ENCODE results near the gene ADGRG3. TPM values are rescaled to one million over a fixed set of nuclear protein-coding genes. Genes with fewer than 3 reads are reported as not detected.

The ADGRG3 gene
- total and polyA plus RNA-seq, 4 donors: 0.08 to 3.9 (median 0.54) TPM

- intact Hi-C loops (cut with DNase I): no loop called here
- 90 to 94% methylated on average over 10 of the region's 10 CpGs for WGBS, 2 donors
- DNase-seq (no peak), ATAC-seq (ENCODE audit: low FRiP score) (no peak)
- H3K4me3 ChIP-seq (ENCODE audit: low read length in 2 of 2): no peak overlapping the region
- H3K27me3 ChIP-seq (ENCODE audit: control insufficient read depth in 1 of 2, insufficient read depth in 2 of 2, low read length in 1 of 2): no peaks in the 10 kb centered on the region
- H3K9me3 ChIP-seq (ENCODE audit: control insufficient read depth, low read length): no peaks in the 10 kb centered on the region
- no peak overlapping the region for H3K27ac ChIP-seq (ENCODE audit: low read depth in 1 of 2, low read length in 2 of 2)
- no peaks in the 10 kb centered on the region for H3K4me1 ChIP-seq (ENCODE audit: control insufficient read depth in 1 of 2, insufficient read depth in 2 of 2, low read length in 2 of 2)
- H3K36me3 ChIP-seq (ENCODE audit: control insufficient read depth in 1 of 2, insufficient read depth in 2 of 2, low read length in 1 of 2): no peaks in the 10 kb centered on the region
Observed at GRCh38 chr16:57630407-57630797, 37.7 kb upstream of the ADGRG3 start.

DNA sequence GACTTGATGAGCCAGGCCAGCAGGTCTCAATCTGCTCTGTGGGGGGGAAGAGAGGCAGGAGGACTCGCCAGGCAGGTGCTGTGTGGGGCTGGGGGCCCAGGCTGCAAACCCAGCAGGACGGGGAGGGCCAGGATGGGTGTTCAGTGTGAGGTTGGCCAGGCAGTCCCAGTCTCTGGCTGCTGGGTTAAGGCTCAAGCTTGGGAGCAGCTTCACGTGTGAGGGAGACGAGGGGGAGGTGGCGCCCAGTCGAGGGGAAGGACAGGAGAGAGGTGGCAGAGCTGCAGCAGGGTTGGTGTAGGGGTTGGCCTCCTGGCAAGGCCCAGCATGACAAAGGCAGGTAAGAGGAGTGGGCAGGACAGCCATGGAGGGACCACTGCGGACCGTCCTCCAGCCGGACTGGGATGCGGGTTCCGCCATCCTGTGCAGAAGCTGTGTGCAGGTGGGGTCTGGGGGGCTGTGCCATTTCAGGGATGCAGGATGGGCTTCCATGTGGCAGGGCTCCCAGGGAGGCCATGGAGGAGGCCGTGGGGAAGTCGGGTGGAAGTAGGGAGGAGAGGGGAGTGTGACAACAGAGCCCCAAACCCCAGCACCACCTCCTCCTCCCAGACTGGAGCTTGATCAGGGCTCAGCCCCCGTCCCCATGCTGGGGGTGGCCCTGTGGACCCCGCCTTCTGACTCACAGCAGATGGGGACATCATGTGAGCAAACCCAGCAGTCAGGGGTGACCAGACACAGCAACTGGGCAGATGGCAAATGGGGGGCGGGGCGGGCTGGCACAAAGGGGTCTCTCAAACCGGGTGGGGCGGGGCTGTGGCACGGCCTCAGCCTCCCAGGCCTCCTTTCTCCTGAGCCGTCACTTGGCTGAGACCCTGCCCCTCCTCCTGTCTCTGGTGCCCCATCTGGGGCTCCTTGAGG, 36.9 kb upstream of the ADGRG3 start:
- no peaks in the 10 kb centered on the region for H3K27me3 ChIP-seq (ENCODE audit: control insufficient read depth in 1 of 2, insufficient read depth in 2 of 2, low read length in 1 of 2)
- no peaks in the 10 kb centered on the region for H3K36me3 ChIP-seq (ENCODE audit: control insufficient read depth in 1 of 2, insufficient read depth in 2 of 2, low read length in 1 of 2)
- H3K4me3 ChIP-seq (ENCODE audit: low read length in 2 of 2): no peak overlapping the region
- H3K9me3 ChIP-seq (ENCODE audit: control insufficient read depth, low read length): no peaks in the 10 kb centered on the region
- no peak for DNase-seq
- H3K4me1 ChIP-seq (ENCODE audit: control insufficient read depth in 1 of 2, insufficient read depth in 2 of 2, low read length in 2 of 2): no peaks in the 10 kb centered on the region
- 87 to 90% methylated on average over 19 to 21 of the region's 21 CpGs for WGBS, 2 donors
- intact Hi-C loops (cut with DNase I): no loop called here
- H3K27ac ChIP-seq (ENCODE audit: low read depth in 1 of 2, low read length in 2 of 2): no peak overlapping the region
- ATAC-seq (ENCODE audit: low FRiP score): no peak

GRCh38 chr16:57632568-57632967, 35.5 kb upstream of the ADGRG3 start:
- no peak for ATAC-seq (ENCODE audit: low FRiP score)
- Histone ChIP-seq H3K27ac (ENCODE audit: low read depth in 1 of 2, low read length in 2 of 2) (no peak overlapping the region), H3K9me3 (ENCODE audit: control insufficient read depth, low read length) (no peaks in the 10 kb centered on the region), H3K27me3 (ENCODE audit: control insufficient read depth in 1 of 2, insufficient read depth in 2 of 2, low read length in 1 of 2) (no peaks in the 10 kb centered on the region), H3K4me3 (ENCODE audit: low read length in 2 of 2) (no peak overlapping the region), H3K4me1 (ENCODE audit: control insufficient read depth in 1 of 2, insufficient read depth in 2 of 2, low read length in 2 of 2) (no peaks in the 10 kb centered on the region), H3K36me3 (ENCODE audit: control insufficient read depth in 1 of 2, insufficient read depth in 2 of 2, low read length in 1 of 2) (no peaks in the 10 kb centered on the region)
- intact Hi-C loops (cut with DNase I): no loop called here
- 38 to 41% methylated on average over 15 of the region's 15 CpGs for WGBS, 2 donors
- DNase-seq: no peak

DNA sequence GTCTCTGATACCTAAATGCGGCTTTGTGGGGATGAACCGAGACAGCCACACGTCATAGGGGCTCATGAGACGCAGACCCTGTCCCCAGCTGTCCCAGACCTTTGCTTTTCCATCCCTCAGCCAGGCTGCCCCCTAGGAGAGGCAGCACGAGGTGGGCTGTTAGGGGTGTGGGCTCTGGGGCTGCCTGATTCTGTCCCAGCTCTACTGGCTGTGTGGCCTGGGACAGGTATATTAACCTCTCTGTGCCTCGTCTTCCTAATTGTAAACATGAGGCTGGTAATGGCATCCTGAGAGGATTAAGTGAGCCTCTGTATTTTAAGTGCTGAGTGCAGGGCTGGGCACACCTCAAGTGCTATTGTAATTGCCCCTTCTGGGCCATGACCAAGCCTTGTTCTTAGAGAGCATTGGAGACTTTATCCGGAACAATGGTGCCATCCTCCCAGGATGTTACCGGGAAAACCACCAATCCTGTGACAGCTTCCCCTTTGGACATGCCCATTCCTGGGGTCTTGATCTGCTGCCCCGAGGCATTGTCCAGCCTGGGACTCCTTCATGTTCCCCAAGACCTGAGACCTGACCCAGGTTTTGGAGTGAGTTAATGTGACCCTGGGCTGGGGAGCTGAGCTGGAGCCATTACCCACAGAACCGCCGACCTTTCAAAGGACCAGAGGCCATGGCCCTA, 34.6 kb upstream of the ADGRG3 start:
- Histone ChIP-seq H3K4me1 (ENCODE audit: control insufficient read depth in 1 of 2, insufficient read depth in 2 of 2, low read length in 2 of 2) (no peaks in the 10 kb centered on the region), H3K9me3 (ENCODE audit: control insufficient read depth, low read length) (no peaks in the 10 kb centered on the region), H3K27ac (ENCODE audit: low read depth in 1 of 2, low read length in 2 of 2) (no peak overlapping the region), H3K36me3 (ENCODE audit: control insufficient read depth in 1 of 2, insufficient read depth in 2 of 2, low read length in 1 of 2) (no peaks in the 10 kb centered on the region), H3K27me3 (ENCODE audit: control insufficient read depth in 1 of 2, insufficient read depth in 2 of 2, low read length in 1 of 2) (no peaks in the 10 kb centered on the region), H3K4me3 (ENCODE audit: low read length in 2 of 2) (no peak overlapping the region)
- intact Hi-C loops (cut with DNase I): no loop called here
- ATAC-seq (ENCODE audit: low FRiP score) (no peak), DNase-seq (no peak)
- WGBS, 2 donors: 96 to 97% methylated on average over 11 of the region's 11 CpGs

DNA sequence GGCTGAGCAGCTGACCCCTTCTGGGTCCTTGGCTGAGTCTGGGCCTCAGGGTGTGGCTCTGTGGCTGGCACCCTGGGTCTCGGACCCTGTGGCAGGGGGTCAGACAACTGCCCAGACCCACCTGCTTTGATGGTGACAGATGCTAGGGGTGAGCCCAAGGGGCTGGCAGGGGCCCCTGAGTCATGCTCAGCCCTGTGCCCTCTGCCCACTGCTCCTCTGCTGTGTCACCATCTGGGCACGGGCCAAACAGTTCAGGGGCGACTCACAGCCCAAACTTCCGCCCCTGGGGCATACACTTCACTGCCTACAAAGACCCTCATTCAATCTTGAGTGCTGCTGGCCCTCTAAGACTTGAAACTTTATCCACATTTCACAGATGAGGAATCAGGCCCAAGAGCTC, 33.9 kb upstream of the ADGRG3 start:
- Histone ChIP-seq H3K27me3 (ENCODE audit: control insufficient read depth in 1 of 2, insufficient read depth in 2 of 2, low read length in 1 of 2) (no peaks in the 10 kb centered on the region), H3K36me3 (ENCODE audit: control insufficient read depth in 1 of 2, insufficient read depth in 2 of 2, low read length in 1 of 2) (no peaks in the 10 kb centered on the region), H3K4me3 (ENCODE audit: low read length in 2 of 2) (no peak overlapping the region), H3K4me1 (ENCODE audit: control insufficient read depth in 1 of 2, insufficient read depth in 2 of 2, low read length in 2 of 2) (no peaks in the 10 kb centered on the region), H3K9me3 (ENCODE audit: control insufficient read depth, low read length) (no peaks in the 10 kb centered on the region), H3K27ac (ENCODE audit: low read depth in 1 of 2, low read length in 2 of 2) (no peak overlapping the region)
- ATAC-seq (ENCODE audit: low FRiP score) (no peak), DNase-seq (no peak)
- intact Hi-C loops (cut with DNase I): no loop called here
- WGBS, 2 donors: 66 to 74% methylated on average over 4 of the region's 4 CpGs

- Histone ChIP-seq H3K36me3 (ENCODE audit: control insufficient read depth in 1 of 2, insufficient read depth in 2 of 2, low read length in 1 of 2) (no peaks in the 10 kb centered on the region), H3K27me3 (ENCODE audit: control insufficient read depth in 1 of 2, insufficient read depth in 2 of 2, low read length in 1 of 2) (no peaks in the 10 kb centered on the region), H3K27ac (ENCODE audit: low read depth in 1 of 2, low read length in 2 of 2) (no peak overlapping the region), H3K4me1 (ENCODE audit: control insufficient read depth in 1 of 2, insufficient read depth in 2 of 2, low read length in 2 of 2) (no peaks in the 10 kb centered on the region), H3K9me3 (ENCODE audit: control insufficient read depth, low read length) (no peaks in the 10 kb centered on the region), H3K4me3 (ENCODE audit: low read length in 2 of 2) (no peak overlapping the region)
- intact Hi-C loops (cut with DNase I): no loop called here
- 89 to 92% methylated on average over 15 to 16 of the region's 16 CpGs for WGBS, 2 donors
- no peak for DNase-seq
- ATAC-seq (ENCODE audit: low FRiP score): no peak
Observed at GRCh38 chr16:57635266-57636097, 32.6 kb upstream of the ADGRG3 start.

DNA sequence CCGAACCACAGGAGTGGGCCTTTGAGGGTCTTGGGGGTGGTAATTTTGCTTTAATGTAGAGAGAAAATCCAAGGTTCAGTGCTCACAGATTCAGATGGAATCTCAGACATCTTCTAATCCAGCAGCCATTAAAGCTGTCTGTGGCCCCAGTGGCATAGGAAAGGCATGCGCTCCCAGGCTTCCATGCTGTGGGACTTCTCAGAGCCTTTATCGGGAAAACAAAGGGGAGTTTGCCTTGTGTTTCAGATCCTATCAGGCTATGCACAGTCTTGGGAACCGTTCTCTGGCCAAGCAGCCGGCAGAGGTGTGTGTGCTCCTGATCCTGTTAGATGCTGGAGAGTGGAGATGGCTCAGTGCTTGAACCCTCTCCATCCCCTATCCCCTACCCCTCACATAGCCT, 31.9 kb upstream of the ADGRG3 start:
- H3K4me3 ChIP-seq (ENCODE audit: low read length in 2 of 2): no peak overlapping the region
- no peaks in the 10 kb centered on the region for H3K27me3 ChIP-seq (ENCODE audit: control insufficient read depth in 1 of 2, insufficient read depth in 2 of 2, low read length in 1 of 2)
- no peak overlapping the region for H3K27ac ChIP-seq (ENCODE audit: low read depth in 1 of 2, low read length in 2 of 2)
- H3K4me1 ChIP-seq (ENCODE audit: control insufficient read depth in 1 of 2, insufficient read depth in 2 of 2, low read length in 2 of 2): no peaks in the 10 kb centered on the region
- no peak for ATAC-seq (ENCODE audit: low FRiP score)
- no peaks in the 10 kb centered on the region for H3K9me3 ChIP-seq (ENCODE audit: control insufficient read depth, low read length)
- intact Hi-C loops (cut with DNase I): no loop called here
- 96 to 97% methylated on average over 5 of the region's 5 CpGs for WGBS, 2 donors
- DNase-seq: no peak
- no peaks in the 10 kb centered on the region for H3K36me3 ChIP-seq (ENCODE audit: control insufficient read depth in 1 of 2, insufficient read depth in 2 of 2, low read length in 1 of 2)

- no peak overlapping the region for H3K27ac ChIP-seq (ENCODE audit: low read depth in 1 of 2, low read length in 2 of 2)
- no peaks in the 10 kb centered on the region for H3K9me3 ChIP-seq (ENCODE audit: control insufficient read depth, low read length)
- DNase-seq (no peak), ATAC-seq (ENCODE audit: low FRiP score) (no peak)
- intact Hi-C loops (cut with DNase I): no loop called here
- no peaks in the 10 kb centered on the region for H3K36me3 ChIP-seq (ENCODE audit: control insufficient read depth in 1 of 2, insufficient read depth in 2 of 2, low read length in 1 of 2)
- H3K27me3 ChIP-seq (ENCODE audit: control insufficient read depth in 1 of 2, insufficient read depth in 2 of 2, low read length in 1 of 2): no peaks in the 10 kb centered on the region
- no peaks in the 10 kb centered on the region for H3K4me1 ChIP-seq (ENCODE audit: control insufficient read depth in 1 of 2, insufficient read depth in 2 of 2, low read length in 2 of 2)
- no peak overlapping the region for H3K4me3 ChIP-seq (ENCODE audit: low read length in 2 of 2)
- WGBS, 2 donors: 62 to 71% methylated on average over 8 of the region's 8 CpGs
Observed at GRCh38 chr16:57637020-57637419, 31.1 kb upstream of the ADGRG3 start.

All from aorta (tissue), 5 donors.